Measurements from ENCODE around the gene SGTB. TPM values are rescaled to one million over a fixed set of nuclear protein-coding genes. Genes with fewer than 3 reads are reported as not detected.

The SGTB gene
- total RNA-seq, 1 experiment from 2014 or later, result 9.8 TPM

DNA sequence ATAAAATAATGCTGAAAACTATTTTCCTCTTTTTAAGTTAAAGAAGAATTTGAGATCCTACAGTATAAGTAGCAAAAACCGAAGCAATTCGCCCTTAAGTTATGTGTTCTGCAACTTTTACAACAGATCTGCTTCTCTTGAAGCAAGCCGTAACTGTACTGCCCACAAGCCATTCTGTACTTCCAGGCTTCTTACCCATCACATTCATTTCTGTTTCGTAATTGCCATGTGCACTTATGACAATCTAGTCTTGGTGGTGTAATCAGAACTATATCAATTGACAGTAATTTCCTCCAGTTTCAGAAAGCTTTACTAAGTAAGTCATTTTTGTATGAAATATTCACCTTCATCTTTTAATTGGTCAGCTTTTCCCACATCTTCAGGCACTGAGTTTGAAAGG is 13.8 kb downstream of the SGTB start:
- no peaks in the 10 kb centered on the region; the same call in 1 of the 2 replicates for H3F3A ChIP-seq (ENCODE audit: insufficient read depth, low read depth)
- no peaks in the 10 kb centered on the region for H3K36me3 ChIP-seq (ENCODE audit: low read depth)
- BruUV-seq (replicated peaks), result no TSS peak
- H2AFZ ChIP-seq, result no peak overlapping the region
- H3K27ac ChIP-seq, result no peak overlapping the region
- H3K4me2 ChIP-seq, result no peak overlapping the region
- H3K79me2 ChIP-seq (ENCODE audit: low read depth), result no peaks in the 10 kb centered on the region
- DNase-seq, result no peak
- H3K9me2 ChIP-seq (ENCODE audit: insufficient read depth), result no peaks in the 10 kb centered on the region
- no peaks in the 10 kb centered on the region for H3K27me3 ChIP-seq (ENCODE audit: insufficient read depth, low read depth)
- ChIA-PET POLR2A (ENCODE audit: unreplicated experiment) (no interaction called here), CTCF (no interaction called here)
- no peak overlapping the region for H3K4me3 ChIP-seq
- TF ChIP-seq, protein P1, sequence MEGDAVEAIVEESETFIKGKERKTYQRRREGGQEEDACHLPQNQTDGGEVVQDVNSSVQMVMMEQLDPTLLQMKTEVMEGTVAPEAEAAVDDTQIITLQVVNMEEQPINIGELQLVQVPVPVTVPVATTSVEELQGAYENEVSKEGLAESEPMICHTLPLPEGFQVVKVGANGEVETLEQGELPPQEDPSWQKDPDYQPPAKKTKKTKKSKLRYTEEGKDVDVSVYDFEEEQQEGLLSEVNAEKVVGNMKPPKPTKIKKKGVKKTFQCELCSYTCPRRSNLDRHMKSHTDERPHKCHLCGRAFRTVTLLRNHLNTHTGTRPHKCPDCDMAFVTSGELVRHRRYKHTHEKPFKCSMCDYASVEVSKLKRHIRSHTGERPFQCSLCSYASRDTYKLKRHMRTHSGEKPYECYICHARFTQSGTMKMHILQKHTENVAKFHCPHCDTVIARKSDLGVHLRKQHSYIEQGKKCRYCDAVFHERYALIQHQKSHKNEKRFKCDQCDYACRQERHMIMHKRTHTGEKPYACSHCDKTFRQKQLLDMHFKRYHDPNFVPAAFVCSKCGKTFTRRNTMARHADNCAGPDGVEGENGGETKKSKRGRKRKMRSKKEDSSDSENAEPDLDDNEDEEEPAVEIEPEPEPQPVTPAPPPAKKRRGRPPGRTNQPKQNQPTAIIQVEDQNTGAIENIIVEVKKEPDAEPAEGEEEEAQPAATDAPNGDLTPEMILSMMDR (conservative IDR thresholded peaks at IDR 0.05), result no peak
- TF ChIP-seq EZH2 (IDR thresholded peaks at IDR 0.05; ENCODE audit: low read depth), result no peak
- H3K9me3 ChIP-seq (ENCODE audit: insufficient read depth, low read depth), result no peaks in the 10 kb centered on the region
- no peaks in the 10 kb centered on the region for H4K20me1 ChIP-seq (ENCODE audit: insufficient read depth)
- intact Hi-C loops (cut with micrococcal nuclease; ENCODE audit: unreplicated experiment), result no loop called here
- no peaks in the 10 kb centered on the region for H3K4me1 ChIP-seq (replicated peaks; ENCODE audit: insufficient read depth)

DNA sequence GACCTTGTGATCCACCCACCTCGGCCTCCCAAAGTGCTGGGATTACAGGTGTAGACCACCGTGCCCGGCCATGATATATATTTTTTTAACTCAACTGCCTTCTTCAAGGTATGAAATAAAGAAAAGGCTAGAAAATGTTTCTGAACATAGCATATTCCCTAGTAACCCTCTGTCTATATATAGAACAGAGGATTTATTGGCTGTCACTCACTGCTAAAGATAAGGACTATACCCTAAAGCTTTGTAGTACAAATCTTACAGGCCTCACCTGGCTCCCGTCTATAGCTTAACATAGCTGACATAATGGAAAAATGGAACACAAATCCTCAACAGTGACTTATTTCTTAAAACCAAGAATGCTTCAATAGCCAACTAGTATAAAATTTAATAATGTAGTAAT is 14.2 kb downstream of the SGTB start:
- Histone ChIP-seq H3K4me1 (replicated peaks; ENCODE audit: insufficient read depth) (no peaks in the 10 kb centered on the region), H3K36me3 (ENCODE audit: low read depth) (no peaks in the 10 kb centered on the region), H3K9me2 (ENCODE audit: insufficient read depth) (no peaks in the 10 kb centered on the region), H3K4me3 (no peak overlapping the region), H3K9me3 (ENCODE audit: insufficient read depth, low read depth) (no peaks in the 10 kb centered on the region), H3K79me2 (ENCODE audit: low read depth) (no peaks in the 10 kb centered on the region), H3K4me2 (no peak overlapping the region), H4K20me1 (ENCODE audit: insufficient read depth) (no peaks in the 10 kb centered on the region), H2AFZ (no peak overlapping the region), H3K27me3 (ENCODE audit: insufficient read depth, low read depth) (no peaks in the 10 kb centered on the region), H3K27ac (no peak overlapping the region), H3F3A (ENCODE audit: insufficient read depth, low read depth) (no peaks in the 10 kb centered on the region; the same call in 1 of the 2 replicates)
- no TSS peak for BruUV-seq (replicated peaks)
- intact Hi-C loops (cut with micrococcal nuclease; ENCODE audit: unreplicated experiment), result no loop called here
- TF ChIP-seq, protein P1 (conservative IDR thresholded peaks at IDR 0.05), result no peak
- no peak for TF ChIP-seq EZH2 (IDR thresholded peaks at IDR 0.05; ENCODE audit: low read depth)
- POLR2A ChIA-PET (ENCODE audit: unreplicated experiment), result no interaction called here
- CTCF ChIA-PET, result no interaction called here
- DNase-seq, result no peak

DNA sequence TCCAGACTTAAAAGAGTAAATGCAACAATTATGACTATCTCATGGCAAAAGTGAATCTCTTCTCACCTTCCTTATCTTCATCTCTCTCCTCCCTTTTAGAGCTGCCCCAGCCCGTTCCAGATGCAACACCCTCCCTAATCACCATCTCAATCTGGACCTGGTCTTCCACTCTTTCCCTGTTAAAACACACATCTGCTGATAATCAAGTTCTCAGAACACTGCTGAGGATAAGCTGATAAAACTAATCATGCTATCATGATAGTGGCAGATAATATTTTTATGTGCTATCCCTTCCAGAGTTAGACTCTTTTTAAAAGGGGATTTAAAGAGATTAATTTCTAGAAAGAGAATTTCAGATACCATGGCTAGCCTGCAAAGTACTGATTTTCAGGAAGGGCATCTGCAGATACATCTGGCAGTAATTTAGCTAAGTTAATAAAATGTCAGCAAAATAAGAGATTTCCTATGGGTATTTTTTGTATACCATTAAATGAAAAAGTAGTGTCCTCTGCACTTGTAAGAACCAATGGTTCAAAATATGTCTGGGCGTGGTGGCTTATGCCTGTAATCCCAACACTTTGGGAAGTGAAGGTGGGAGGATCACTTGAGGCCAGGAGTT is 17.2 kb downstream of the SGTB start:
- TF ChIP-seq EZH2 (IDR thresholded peaks at IDR 0.05; ENCODE audit: low read depth), result no peak
- TF ChIP-seq, protein P1 (conservative IDR thresholded peaks at IDR 0.05), result no peak
- no peaks in the 10 kb centered on the region for H3F3A ChIP-seq (ENCODE audit: insufficient read depth, low read depth)
- POLR2A ChIA-PET (ENCODE audit: unreplicated experiment), result no interaction called here
- no peaks in the 10 kb centered on the region for H4K20me1 ChIP-seq (ENCODE audit: insufficient read depth)
- H2AFZ ChIP-seq, result no peak overlapping the region
- H3K27me3 ChIP-seq (ENCODE audit: insufficient read depth, low read depth), result no peaks in the 10 kb centered on the region
- H3K4me3 ChIP-seq, result no peak overlapping the region
- DNase-seq, result no peak
- H3K9me2 ChIP-seq (ENCODE audit: insufficient read depth), result no peaks in the 10 kb centered on the region
- no peaks in the 10 kb centered on the region for H3K4me1 ChIP-seq (replicated peaks; ENCODE audit: insufficient read depth)
- CTCF ChIA-PET, result no interaction called here
- H3K79me2 ChIP-seq (ENCODE audit: low read depth), result no peaks in the 10 kb centered on the region
- intact Hi-C loops (cut with micrococcal nuclease; ENCODE audit: unreplicated experiment), result no loop called here
- H3K36me3 ChIP-seq (ENCODE audit: low read depth), result no peaks in the 10 kb centered on the region
- H3K9me3 ChIP-seq (ENCODE audit: insufficient read depth, low read depth), result no peaks in the 10 kb centered on the region
- no peak overlapping the region for H3K27ac ChIP-seq
- no peak overlapping the region for H3K4me2 ChIP-seq
- BruUV-seq (replicated peaks), result no TSS peak
